GM19324 (cell line): ENCODE data around the gene SNAPC2.
"Not testable (repeated sequence)": the region's sequence is repeated elsewhere in the genome, so short reads cannot be mapped to it uniquely, and the experiment has no call there.

ENCODE experiments used
- ATAC-seq: cut with Tn5 transposase; IDR thresholded peaks from one replicate; pipeline ENCODE4 v1.9.1; 2021; ENCODE audit warnings: mild to moderate bottlenecking, moderate library complexity; ENCODE audit not compliant: unreplicated experiment, low FRiP score

The SNAPC2 gene

GRCh38 chr19:7908078-7908699 is 11.9 kb upstream of the SNAPC2 start:
- ATAC-seq, result no peak

GRCh38 chr19:7908742-7909461 is 11.2 kb upstream of the SNAPC2 start:
- no peak for ATAC-seq

- ATAC-seq, result no peak
These were observed 10.6 kb upstream of the SNAPC2 start for GRCh38 chr19:7909471-7910067.

- no peak for ATAC-seq
These were observed 9.6 kb upstream of the SNAPC2 start for GRCh38 chr19:7910321-7911161.

GRCh38 chr19:7911508-7912143 is 8.5 kb upstream of the SNAPC2 start:
- no peak for ATAC-seq

GRCh38 chr19:7912144-7912696 is 7.9 kb upstream of the SNAPC2 start:
- ATAC-seq, result no peak

- ATAC-seq, result no peak
These were observed 7.2 kb upstream of the SNAPC2 start for GRCh38 chr19:7912697-7913564.

GRCh38 chr19:7913652-7914051 is 6.5 kb upstream of the SNAPC2 start:
- no peak for ATAC-seq

- ATAC-seq, result no peak
These were observed 6.0 kb upstream of the SNAPC2 start for GRCh38 chr19:7914099-7914498.

GRCh38 chr19:7914598-7915045 is 5.5 kb upstream of the SNAPC2 start, which contains the start of gene TGFBR3L:
TSS of gene TGFBR3L (plus strand) at chr19:7914830.
- ATAC-seq, result no peak

- no peak for ATAC-seq
These were observed 4.7 kb upstream of the SNAPC2 start for GRCh38 chr19:7915250-7916102.

GRCh38 chr19:7916103-7916954 is 3.8 kb upstream of the SNAPC2 start:
- no peak for ATAC-seq

GRCh38 chr19:7916955-7917266 is 3.2 kb upstream of the SNAPC2 start:
- ATAC-seq, result no peak

- no peak for ATAC-seq
These were observed 2.7 kb upstream of the SNAPC2 start for GRCh38 chr19:7917267-7918061.

GRCh38 chr19:7918062-7918614 is 2.0 kb upstream of the SNAPC2 start:
- not testable (repeated sequence) for ATAC-seq

- no peak for ATAC-seq
These were observed 1.3 kb upstream of the SNAPC2 start for GRCh38 chr19:7918615-7919421.
